Activated B cell treated with CpG ODN at 0.5 μM for 24 hours (primary cell): ENCODE data around the gene MESP1. TPM values are rescaled to one million over a fixed set of nuclear protein-coding genes. Genes with fewer than 3 reads are reported as not detected.

Experiments used
- ATAC-seq: fragments of 200-7000 bp; cut with Tn5 transposase; one replicate; pipeline ENCODE4 v1.10.0; 2021; ENCODE audit warnings: low read depth, mild to moderate bottlenecking, moderate library complexity
- CTCF ChIA-PET: fragments of 350-600 bp; sonication (Branson Sonifier 250); formaldehyde crosslinking; loops from one replicate; lab custom pipeline; 2021; ENCODE audit warnings: antibody characterized with exemption; lab: Charles Lee
- POLR2A ChIA-PET: fragments of 350-600 bp; sonication (Branson Sonifier 250); formaldehyde crosslinking; loops from one replicate; lab custom pipeline; 2021; ENCODE audit warnings: antibody characterized with exemption; lab: Charles Lee
- DNase-seq: peaks from one replicate; pipeline ENCODE4 v3.0.0; 2022
- H3K27ac Mint-ChIP-seq: one replicate; pipeline ENCODE4 v1.8.0; 2020; ENCODE audit warnings: mixed read lengths
- H3K27me3 Mint-ChIP-seq: one replicate; pipeline ENCODE4 v1.8.0; 2021; ENCODE audit warnings: mixed read lengths
- H3K36me3 Mint-ChIP-seq: one replicate; pipeline ENCODE4 v1.8.0; 2021; ENCODE audit warnings: low read depth, mixed read lengths
- H3K4me1 Mint-ChIP-seq: one replicate; pipeline ENCODE4 v1.8.0; 2021; ENCODE audit warnings: mixed read lengths
- H3K4me3 Mint-ChIP-seq: one replicate; pipeline ENCODE4 v1.8.0; 2020; ENCODE audit warnings: mild to moderate bottlenecking, mixed read lengths
- H3K9me3 Mint-ChIP-seq: one replicate; pipeline ENCODE4 v1.8.0; 2020; ENCODE audit warnings: mixed read lengths
- intact Hi-C: fragments of 100-400 bp; cut with micrococcal nuclease; formaldehyde crosslinking; loops from one replicate; pipeline ENCODE4 v1.15.1; 2024
- total RNA-seq: library from RNA; stranded (reverse); gene quantifications from 2 replicates; pipeline ENCODE4 v1.2.3, GENCODE V29; 2022
- TF ChIP-seq, protein P1 (sequence below): fragments of 200-600 bp; IDR thresholded peaks from one replicate; pipeline ENCODE4 v1.8.0; 2022; ENCODE audit warnings: antibody characterized with exemption, mild to moderate bottlenecking

The MESP1 gene
- total RNA-seq, 1 donor from 2014 or later: 0.24 TPM

DNA sequence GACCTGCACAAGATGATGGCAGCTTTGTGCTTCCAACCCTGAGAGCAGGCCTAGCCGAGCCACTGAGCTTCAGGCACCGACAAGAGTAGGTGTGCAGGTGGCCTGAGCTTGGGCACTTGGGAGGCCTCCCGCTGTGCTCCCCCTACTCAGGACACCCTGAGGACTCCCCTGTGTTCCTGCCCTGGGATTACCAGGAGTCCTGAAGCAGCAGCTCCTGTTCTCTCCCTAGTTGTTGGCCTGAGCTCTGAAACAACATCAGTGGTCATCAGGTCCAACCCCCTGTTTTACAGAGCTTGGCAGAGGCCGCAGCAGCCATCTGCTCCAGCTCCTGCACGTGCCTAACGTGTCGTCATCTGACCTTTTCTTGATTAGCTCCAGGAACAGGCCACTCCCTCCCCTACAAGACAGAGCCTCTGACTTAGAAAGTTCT is 17.0 kb upstream of the MESP1 start:
- Mint-ChIP-seq H3K4me3 (no peak overlapping the region), H3K36me3 (no peaks in the 10 kb centered on the region), H3K27me3 (no peaks in the 10 kb centered on the region), H3K4me1 (no peaks in the 10 kb centered on the region), H3K9me3 (no peaks in the 10 kb centered on the region), H3K27ac (no peak overlapping the region)
- intact Hi-C loops: no loop called here
- DNase-seq: no peak
- ChIA-PET CTCF (interaction anchor here (1.1 kb wide), 1 partner anchor 107 kb away, joined by 9 read pairs; no protein-coding TSS in a partner anchor), POLR2A (no interaction called here)
- TF ChIP-seq, protein P1, sequence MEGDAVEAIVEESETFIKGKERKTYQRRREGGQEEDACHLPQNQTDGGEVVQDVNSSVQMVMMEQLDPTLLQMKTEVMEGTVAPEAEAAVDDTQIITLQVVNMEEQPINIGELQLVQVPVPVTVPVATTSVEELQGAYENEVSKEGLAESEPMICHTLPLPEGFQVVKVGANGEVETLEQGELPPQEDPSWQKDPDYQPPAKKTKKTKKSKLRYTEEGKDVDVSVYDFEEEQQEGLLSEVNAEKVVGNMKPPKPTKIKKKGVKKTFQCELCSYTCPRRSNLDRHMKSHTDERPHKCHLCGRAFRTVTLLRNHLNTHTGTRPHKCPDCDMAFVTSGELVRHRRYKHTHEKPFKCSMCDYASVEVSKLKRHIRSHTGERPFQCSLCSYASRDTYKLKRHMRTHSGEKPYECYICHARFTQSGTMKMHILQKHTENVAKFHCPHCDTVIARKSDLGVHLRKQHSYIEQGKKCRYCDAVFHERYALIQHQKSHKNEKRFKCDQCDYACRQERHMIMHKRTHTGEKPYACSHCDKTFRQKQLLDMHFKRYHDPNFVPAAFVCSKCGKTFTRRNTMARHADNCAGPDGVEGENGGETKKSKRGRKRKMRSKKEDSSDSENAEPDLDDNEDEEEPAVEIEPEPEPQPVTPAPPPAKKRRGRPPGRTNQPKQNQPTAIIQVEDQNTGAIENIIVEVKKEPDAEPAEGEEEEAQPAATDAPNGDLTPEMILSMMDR: no peak
- ATAC-seq: no peak

DNA sequence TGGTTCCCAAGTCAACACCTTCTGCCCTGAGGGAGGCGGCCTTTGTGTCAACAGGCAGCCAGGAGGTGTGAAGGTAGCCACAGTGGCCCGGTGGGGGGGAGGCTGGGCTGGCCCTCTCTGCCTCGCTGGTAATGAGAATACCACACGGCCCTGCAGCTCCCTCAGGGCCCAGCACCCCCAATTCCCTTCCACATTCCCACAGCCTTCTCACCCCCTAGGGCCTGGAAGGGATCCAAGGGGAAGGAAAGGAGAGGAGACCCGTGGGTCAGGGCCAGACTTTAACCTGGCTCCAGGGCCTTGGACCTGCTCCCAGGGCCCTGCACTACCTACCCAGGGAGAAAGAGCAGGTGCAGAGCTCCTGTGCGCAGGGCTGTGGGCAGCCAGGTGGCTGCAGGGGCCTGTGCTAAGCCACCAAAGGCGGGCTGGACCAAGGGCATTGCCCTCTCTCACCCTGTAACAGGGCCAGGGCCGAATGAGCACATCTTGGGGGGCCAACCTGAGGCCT is 16.4 kb upstream of the MESP1 start:
- DNase-seq (no peak), ATAC-seq (no peak)
- TF ChIP-seq, protein P1: no peak
- Mint-ChIP-seq H3K27ac (no peak overlapping the region), H3K4me3 (no peak overlapping the region), H3K9me3 (no peaks in the 10 kb centered on the region), H3K36me3 (no peaks in the 10 kb centered on the region), H3K4me1 (no peaks in the 10 kb centered on the region), H3K27me3 (no peaks in the 10 kb centered on the region)
- POLR2A ChIA-PET: no interaction called here
- CTCF ChIA-PET: interaction anchor here (1.1 kb wide), 1 partner anchor 107 kb away, joined by 9 read pairs; no protein-coding TSS in a partner anchor
- intact Hi-C loops: no loop called here

DNA sequence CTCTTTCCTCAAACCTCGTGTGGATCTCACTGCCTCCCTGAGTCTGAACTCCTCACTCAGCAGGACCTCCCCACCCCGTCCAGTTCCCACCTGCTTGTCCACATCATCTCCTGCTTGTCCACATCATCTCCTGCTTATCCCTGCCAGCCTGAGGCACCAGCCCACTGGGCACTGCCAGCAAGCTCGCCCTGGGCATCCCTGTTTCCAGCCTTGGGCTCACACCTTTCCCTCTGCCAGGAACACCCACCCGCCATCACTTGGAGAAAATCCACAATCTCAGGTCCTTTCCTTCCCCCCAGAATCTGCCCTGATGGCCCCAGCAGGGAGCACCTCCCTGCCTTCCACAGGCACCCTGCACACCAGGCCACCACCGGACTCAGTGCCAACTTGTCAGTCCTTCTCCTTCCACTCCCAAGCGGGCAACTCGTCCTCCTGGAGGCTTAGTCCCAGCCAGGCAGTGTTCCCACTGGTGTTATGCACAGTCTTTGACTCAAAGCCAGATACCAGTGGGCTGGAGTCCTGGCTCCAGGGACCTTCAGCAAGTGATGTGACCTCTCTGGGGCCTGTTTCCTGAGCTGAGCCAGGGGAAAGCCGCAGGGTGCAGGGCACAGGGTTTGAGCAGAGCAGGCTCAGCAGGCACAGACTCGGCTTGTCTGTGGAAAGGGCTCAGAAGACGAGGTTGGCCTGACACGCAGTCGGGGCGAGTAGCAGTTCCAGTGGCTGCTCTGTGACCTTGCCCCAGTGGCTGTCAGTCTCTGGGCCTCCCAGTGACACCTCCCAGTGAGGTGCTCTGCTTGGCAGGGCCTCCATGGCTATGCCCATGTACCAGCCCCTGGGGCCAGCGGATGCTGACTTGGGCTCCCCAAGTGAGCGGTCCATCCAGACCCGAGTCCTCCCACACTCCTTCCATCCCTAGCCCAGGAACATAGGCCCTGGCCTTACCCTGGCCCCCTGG is 15.6 kb upstream of the MESP1 start:
- ATAC-seq: no peak

DNA sequence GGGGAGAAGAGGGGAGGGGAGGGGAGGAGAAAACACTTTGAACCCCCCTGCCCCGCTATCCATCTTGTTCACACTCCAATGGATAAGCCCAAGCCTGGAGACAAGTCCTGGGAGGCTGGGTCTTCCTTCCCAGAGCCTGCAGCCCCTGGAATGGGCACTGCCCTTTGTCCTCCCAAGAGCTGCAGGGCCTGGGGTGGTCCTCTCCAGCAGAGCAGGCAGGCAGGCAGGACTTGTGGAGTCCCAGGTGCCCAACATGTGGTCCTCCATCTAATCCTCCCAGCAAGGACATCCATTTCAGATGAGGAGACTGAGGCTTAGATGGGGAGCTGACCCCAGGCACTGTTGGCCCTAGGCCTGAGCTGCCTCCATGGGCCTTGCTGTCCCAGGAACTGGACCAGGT is 14.6 kb upstream of the MESP1 start:
- POLR2A ChIA-PET: no interaction called here
- H3K4me3 Mint-ChIP-seq: no peak overlapping the region
- CTCF ChIA-PET: no interaction called here

More for the DNA sequence above, 15.6 kb upstream of the MESP1 start:
- ChIA-PET POLR2A (no interaction called here), CTCF (no interaction called here)
- H3K4me1 Mint-ChIP-seq: no peaks in the 10 kb centered on the region
- intact Hi-C loops: no loop called here
- H3K27ac Mint-ChIP-seq: no peak overlapping the region
- H3K9me3 Mint-ChIP-seq: no peaks in the 10 kb centered on the region
- TF ChIP-seq, protein P1: no peak
- no peak for DNase-seq
- H3K27me3 Mint-ChIP-seq: no peaks in the 10 kb centered on the region
- no peaks in the 10 kb centered on the region for H3K36me3 Mint-ChIP-seq
- no peak overlapping the region for H3K4me3 Mint-ChIP-seq

More for the DNA sequence above, 14.6 kb upstream of the MESP1 start:
- DNase-seq (no peak), ATAC-seq (no peak)
- Mint-ChIP-seq H3K27me3 (no peaks in the 10 kb centered on the region), H3K4me1 (peaks cover 3% of the 10 kb centered on the region), H3K36me3 (no peaks in the 10 kb centered on the region), H3K27ac (no peak overlapping the region), H3K9me3 (no peaks in the 10 kb centered on the region)
- TF ChIP-seq, protein P1: no peak
- intact Hi-C loops: no loop called here
